SK-N-SH treated with all-trans-retinoic acid at 6 μM for 48 hours (cell line): ENCODE measurements around the gene SYTL1.
A peak's percentile ranks its signal among the peaks of the same experiment; 100 is the strongest.

Experiments
- ATAC-seq: fragments of 200-7000 bp; cut with Tn5 transposase; 3 replicates; pipeline ENCODE4 v1.9.1; 2020; ENCODE audit warnings: mild to moderate bottlenecking, moderate library complexity
- ARNTL ChIP-seq: fragments of 450-650 bp; formaldehyde crosslinking; IDR thresholded peaks from 2 replicates; pipeline ENCODE4 v1.5.0; 2020; ENCODE audit warnings: low read depth, mild to moderate bottlenecking, moderate library complexity, borderline replicate concordance
- BACH2 ChIP-seq: fragments of 250-450 bp; sonication (Bioruptor Pico); IDR thresholded peaks from 2 replicates; pipeline ENCODE4 v1.9.0; 2021; ENCODE audit warnings: mild to moderate bottlenecking, borderline replicate concordance
- CSDC2 ChIP-seq: fragments of 250-450 bp; sonication (Bioruptor Pico); IDR thresholded peaks from 2 replicates; pipeline ENCODE4 v1.5.0; 2020; ENCODE audit warnings: mild to moderate bottlenecking, moderate library complexity
- ESRRG ChIP-seq: fragments of 250-450 bp; sonication (Bioruptor Pico); IDR thresholded peaks from 2 replicates; pipeline ENCODE4 v1.6.1; 2021; ENCODE audit warnings: mild to moderate bottlenecking
- GLIS3 ChIP-seq: fragments of 250-450 bp; sonication (Bioruptor Pico); IDR thresholded peaks from 2 replicates; pipeline ENCODE4 v1.5.0; 2020; ENCODE audit warnings: mild to moderate bottlenecking, moderate library complexity
- ISL1 ChIP-seq: fragments of 250-450 bp; sonication (Bioruptor Pico); IDR thresholded peaks from 2 replicates; pipeline ENCODE4 v2.1.2; 2022; ENCODE audit warnings: mild to moderate bottlenecking, moderate library complexity
- OSR1 ChIP-seq: fragments of 250-450 bp; sonication (Bioruptor Pico); IDR thresholded peaks from 2 replicates; pipeline ENCODE4 v1.8.0; 2022; ENCODE audit warnings: moderate library complexity, mild to moderate bottlenecking, inconsistent platforms
- POU6F1 ChIP-seq: fragments of 250-450 bp; sonication (Bioruptor Pico); IDR thresholded peaks from 2 replicates; pipeline ENCODE4 v1.8.0; 2021; ENCODE audit warnings: low read depth, mild to moderate bottlenecking, moderate library complexity, borderline replicate concordance
- PPARA ChIP-seq: fragments of 250-450 bp; sonication (Bioruptor Pico); IDR thresholded peaks from 2 replicates; pipeline ENCODE4 v1.5.0; 2020; ENCODE audit warnings: mild to moderate bottlenecking, borderline replicate concordance
- RARB ChIP-seq: fragments of 250-450 bp; sonication (Bioruptor Pico); IDR thresholded peaks from 2 replicates; pipeline ENCODE4 v1.8.0; 2021; ENCODE audit warnings: mild to moderate bottlenecking, moderate library complexity
- SNAI2 ChIP-seq: fragments of 250-450 bp; sonication (Bioruptor Pico); IDR thresholded peaks from 2 replicates; pipeline ENCODE4 v1.5.0; 2020; ENCODE audit warnings: mild to moderate bottlenecking, moderate library complexity
- TCF4 ChIP-seq: fragments of 250-450 bp; sonication (Bioruptor Pico); IDR thresholded peaks from 2 replicates; pipeline ENCODE4 v1.8.0; 2021; ENCODE audit warnings: mild to moderate bottlenecking, moderate library complexity, borderline replicate concordance
- TOX ChIP-seq: fragments of 250-450 bp; sonication (Bioruptor Pico); IDR thresholded peaks from 2 replicates; pipeline ENCODE4 v1.8.0; 2021; ENCODE audit warnings: mild to moderate bottlenecking, moderate library complexity, borderline replicate concordance
- ZC3H10 ChIP-seq: fragments of 250-450 bp; sonication (Bioruptor Pico); IDR thresholded peaks from 2 replicates; pipeline ENCODE4 v1.5.1; 2021; ENCODE audit warnings: mild to moderate bottlenecking, moderate library complexity
- ZFP3 ChIP-seq: fragments of 250-450 bp; sonication (Bioruptor Pico); IDR thresholded peaks from 2 replicates; pipeline ENCODE4 v1.5.0; 2020; ENCODE audit warnings: mild to moderate bottlenecking, moderate library complexity
- ZFP30 ChIP-seq: fragments of 450-650 bp; formaldehyde crosslinking; IDR thresholded peaks from 2 replicates; pipeline ENCODE4 v1.5.0; 2022; ENCODE audit warnings: mild to moderate bottlenecking, moderate library complexity
- ZNF565 ChIP-seq: fragments of 450-650 bp; formaldehyde crosslinking; conservative IDR thresholded peaks from 2 replicates; pipeline ENCODE4 v1.5.0; 2020; ENCODE audit warnings: low read depth, mild to moderate bottlenecking, moderate library complexity
- ZNF70 ChIP-seq: fragments of 450-650 bp; formaldehyde crosslinking; IDR thresholded peaks from 2 replicates; pipeline ENCODE4 v1.5.0; 2020; ENCODE audit warnings: mild to moderate bottlenecking, moderate library complexity
- ZNF8 ChIP-seq: fragments of 450-650 bp; formaldehyde crosslinking; IDR thresholded peaks from 2 replicates; pipeline ENCODE4 v1.5.0; 2020; ENCODE audit warnings: mild to moderate bottlenecking, moderate library complexity
- TF ChIP-seq, protein P1 (sequence below): fragments of 250-450 bp; sonication (Bioruptor Pico); IDR thresholded peaks from 2 replicates; pipeline ENCODE4 v1.5.1; 2020; ENCODE audit warnings: low read depth, mild to moderate bottlenecking, moderate library complexity
- TF ChIP-seq, protein P2 (sequence below): fragments of 250-450 bp; sonication (Bioruptor Pico); IDR thresholded peaks from 2 replicates; pipeline ENCODE4 v1.5.1; 2021; ENCODE audit warnings: mild to moderate bottlenecking, moderate library complexity
- TF ChIP-seq, protein P3 (sequence below): fragments of 250-450 bp; sonication (Bioruptor Pico); IDR thresholded peaks from 2 replicates; pipeline ENCODE4 v1.8.0; 2020; ENCODE audit warnings: mild to moderate bottlenecking, moderate library complexity, borderline replicate concordance
- TF ChIP-seq, protein P4 (sequence below): fragments of 250-450 bp; sonication (Bioruptor Pico); IDR thresholded peaks from 2 replicates; pipeline ENCODE4 v1.5.0; 2020; ENCODE audit warnings: mild to moderate bottlenecking, moderate library complexity

Gene SYTL1

GRCh38 chr1:27394925-27395324, 53.1 kb downstream of the SYTL1 start:
- no peak for ATAC-seq
- TF ChIP-seq, protein P1, sequence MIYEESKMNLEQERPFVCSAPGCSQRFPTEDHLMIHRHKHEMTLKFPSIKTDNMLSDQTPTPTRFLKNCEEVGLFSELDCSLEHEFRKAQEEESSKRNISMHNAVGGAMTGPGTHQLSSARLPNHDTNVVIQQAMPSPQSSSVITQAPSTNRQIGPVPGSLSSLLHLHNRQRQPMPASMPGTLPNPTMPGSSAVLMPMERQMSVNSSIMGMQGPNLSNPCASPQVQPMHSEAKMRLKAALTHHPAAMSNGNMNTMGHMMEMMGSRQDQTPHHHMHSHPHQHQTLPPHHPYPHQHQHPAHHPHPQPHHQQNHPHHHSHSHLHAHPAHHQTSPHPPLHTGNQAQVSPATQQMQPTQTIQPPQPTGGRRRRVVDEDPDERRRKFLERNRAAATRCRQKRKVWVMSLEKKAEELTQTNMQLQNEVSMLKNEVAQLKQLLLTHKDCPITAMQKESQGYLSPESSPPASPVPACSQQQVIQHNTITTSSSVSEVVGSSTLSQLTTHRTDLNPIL (CRISPR knock-in tag), result no peak
- TF ChIP-seq, protein P2, sequence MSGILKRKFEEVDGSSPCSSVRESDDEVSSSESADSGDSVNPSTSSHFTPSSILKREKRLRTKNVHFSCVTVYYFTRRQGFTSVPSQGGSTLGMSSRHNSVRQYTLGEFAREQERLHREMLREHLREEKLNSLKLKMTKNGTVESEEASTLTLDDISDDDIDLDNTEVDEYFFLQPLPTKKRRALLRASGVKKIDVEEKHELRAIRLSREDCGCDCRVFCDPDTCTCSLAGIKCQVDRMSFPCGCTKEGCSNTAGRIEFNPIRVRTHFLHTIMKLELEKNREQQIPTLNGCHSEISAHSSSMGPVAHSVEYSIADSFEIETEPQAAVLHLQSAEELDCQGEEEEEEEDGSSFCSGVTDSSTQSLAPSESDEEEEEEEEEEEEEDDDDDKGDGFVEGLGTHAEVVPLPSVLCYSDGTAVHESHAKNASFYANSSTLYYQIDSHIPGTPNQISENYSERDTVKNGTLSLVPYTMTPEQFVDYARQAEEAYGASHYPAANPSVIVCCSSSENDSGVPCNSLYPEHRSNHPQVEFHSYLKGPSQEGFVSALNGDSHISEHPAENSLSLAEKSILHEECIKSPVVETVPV, result no peak
- TF ChIP-seq POU6F1, result no peak
- no peak for TF ChIP-seq ESRRG
- TF ChIP-seq ARNTL (CRISPR knock-in tag), result no peak
- TF ChIP-seq PPARA, result no peak
- TF ChIP-seq, protein P3, sequence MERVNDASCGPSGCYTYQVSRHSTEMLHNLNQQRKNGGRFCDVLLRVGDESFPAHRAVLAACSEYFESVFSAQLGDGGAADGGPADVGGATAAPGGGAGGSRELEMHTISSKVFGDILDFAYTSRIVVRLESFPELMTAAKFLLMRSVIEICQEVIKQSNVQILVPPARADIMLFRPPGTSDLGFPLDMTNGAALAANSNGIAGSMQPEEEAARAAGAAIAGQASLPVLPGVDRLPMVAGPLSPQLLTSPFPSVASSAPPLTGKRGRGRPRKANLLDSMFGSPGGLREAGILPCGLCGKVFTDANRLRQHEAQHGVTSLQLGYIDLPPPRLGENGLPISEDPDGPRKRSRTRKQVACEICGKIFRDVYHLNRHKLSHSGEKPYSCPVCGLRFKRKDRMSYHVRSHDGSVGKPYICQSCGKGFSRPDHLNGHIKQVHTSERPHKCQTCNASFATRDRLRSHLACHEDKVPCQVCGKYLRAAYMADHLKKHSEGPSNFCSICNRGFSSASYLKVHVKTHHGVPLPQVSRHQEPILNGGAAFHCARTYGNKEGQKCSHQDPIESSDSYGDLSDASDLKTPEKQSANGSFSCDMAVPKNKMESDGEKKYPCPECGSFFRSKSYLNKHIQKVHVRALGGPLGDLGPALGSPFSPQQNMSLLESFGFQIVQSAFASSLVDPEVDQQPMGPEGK, result no peak
- TF ChIP-seq ZNF70 (CRISPR knock-in tag), result no peak
- TF ChIP-seq RARB, result no peak
- no peak for TF ChIP-seq ZFP30 (CRISPR knock-in tag)
- TF ChIP-seq, protein P4, sequence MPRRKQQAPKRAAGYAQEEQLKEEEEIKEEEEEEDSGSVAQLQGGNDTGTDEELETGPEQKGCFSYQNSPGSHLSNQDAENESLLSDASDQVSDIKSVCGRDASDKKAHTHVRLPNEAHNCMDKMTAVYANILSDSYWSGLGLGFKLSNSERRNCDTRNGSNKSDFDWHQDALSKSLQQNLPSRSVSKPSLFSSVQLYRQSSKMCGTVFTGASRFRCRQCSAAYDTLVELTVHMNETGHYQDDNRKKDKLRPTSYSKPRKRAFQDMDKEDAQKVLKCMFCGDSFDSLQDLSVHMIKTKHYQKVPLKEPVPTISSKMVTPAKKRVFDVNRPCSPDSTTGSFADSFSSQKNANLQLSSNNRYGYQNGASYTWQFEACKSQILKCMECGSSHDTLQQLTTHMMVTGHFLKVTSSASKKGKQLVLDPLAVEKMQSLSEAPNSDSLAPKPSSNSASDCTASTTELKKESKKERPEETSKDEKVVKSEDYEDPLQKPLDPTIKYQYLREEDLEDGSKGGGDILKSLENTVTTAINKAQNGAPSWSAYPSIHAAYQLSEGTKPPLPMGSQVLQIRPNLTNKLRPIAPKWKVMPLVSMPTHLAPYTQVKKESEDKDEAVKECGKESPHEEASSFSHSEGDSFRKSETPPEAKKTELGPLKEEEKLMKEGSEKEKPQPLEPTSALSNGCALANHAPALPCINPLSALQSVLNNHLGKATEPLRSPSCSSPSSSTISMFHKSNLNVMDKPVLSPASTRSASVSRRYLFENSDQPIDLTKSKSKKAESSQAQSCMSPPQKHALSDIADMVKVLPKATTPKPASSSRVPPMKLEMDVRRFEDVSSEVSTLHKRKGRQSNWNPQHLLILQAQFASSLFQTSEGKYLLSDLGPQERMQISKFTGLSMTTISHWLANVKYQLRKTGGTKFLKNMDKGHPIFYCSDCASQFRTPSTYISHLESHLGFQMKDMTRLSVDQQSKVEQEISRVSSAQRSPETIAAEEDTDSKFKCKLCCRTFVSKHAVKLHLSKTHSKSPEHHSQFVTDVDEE (CRISPR knock-in tag), result no peak
- no peak for TF ChIP-seq ZC3H10
- no peak for TF ChIP-seq SNAI2 (CRISPR knock-in tag)
- TF ChIP-seq ZNF565 (CRISPR knock-in tag), result no peak
- TF ChIP-seq GLIS3 (CRISPR knock-in tag), result no peak
- no peak for TF ChIP-seq OSR1 (CRISPR knock-in tag)
- no peak for TF ChIP-seq ZNF8
- no peak for TF ChIP-seq TCF4 (CRISPR knock-in tag)
- no peak for TF ChIP-seq ISL1
- no peak for TF ChIP-seq ZFP3 (CRISPR knock-in tag)

GRCh38 chr1:27395441-27396195, 53.8 kb downstream of the SYTL1 start:
- ATAC-seq, result peak; percentile 54
- TF ChIP-seq, protein P3, result no peak
- no peak for TF ChIP-seq BACH2 (CRISPR knock-in tag)
- no peak for TF ChIP-seq SNAI2 (CRISPR knock-in tag)
- no peak for TF ChIP-seq TOX (CRISPR knock-in tag)
- no peak for TF ChIP-seq TCF4 (CRISPR knock-in tag)
- no peak for TF ChIP-seq ZNF8
- TF ChIP-seq ESRRG, result no peak
- TF ChIP-seq OSR1 (CRISPR knock-in tag), result no peak
- TF ChIP-seq ZNF565 (CRISPR knock-in tag), result no peak
- TF ChIP-seq CSDC2 (CRISPR knock-in tag), result no peak
- TF ChIP-seq ARNTL (CRISPR knock-in tag), result no peak
- TF ChIP-seq GLIS3 (CRISPR knock-in tag), result no peak
- TF ChIP-seq PPARA, result no peak
- TF ChIP-seq ZNF70 (CRISPR knock-in tag), result no peak
